GM12873 (cell line): Measurements from ENCODE around the gene GPR37.

Source experiments
- TF ChIP-seq, protein P1 (sequence below): IDR thresholded peaks from 2 replicates; pipeline ENCODE4 v1.5.1; 2012; ENCODE audit warnings: low read depth, mild to moderate bottlenecking, moderate library complexity, low read length, control low read depth; ENCODE audit not compliant: insufficient read depth; ENCODE audit errors: missing control alignments

Gene GPR37

DNA sequence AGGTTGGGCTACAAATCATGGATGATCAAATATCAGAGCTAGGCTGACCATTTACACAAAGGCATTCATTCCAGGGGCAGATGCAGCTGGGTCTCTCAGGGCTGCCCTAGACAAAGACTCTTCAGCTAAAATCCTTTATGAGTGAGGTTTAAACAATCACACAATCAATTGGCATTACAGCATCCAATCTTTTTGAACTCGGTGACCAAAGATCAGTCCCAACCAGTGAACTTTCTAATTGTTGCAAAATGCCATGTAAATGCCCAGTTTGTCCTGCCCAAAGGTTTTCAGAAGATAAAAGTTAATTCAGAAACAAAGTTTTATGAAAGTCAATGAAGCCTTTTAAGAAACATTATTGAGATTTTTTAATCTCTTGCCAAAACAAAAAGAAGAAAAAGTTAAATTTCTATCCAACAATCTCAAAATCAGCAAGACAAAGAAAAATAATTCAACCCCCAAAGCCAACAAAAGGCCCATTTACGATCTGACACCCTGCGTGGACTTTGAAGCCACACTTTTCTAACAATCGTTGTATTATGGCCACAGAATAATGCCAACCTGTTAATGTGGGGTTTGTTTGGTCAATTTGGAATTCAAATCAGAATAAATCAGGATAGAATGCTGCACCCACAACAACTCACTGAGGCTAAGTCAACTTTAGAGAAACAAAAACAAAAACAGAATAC, 40.9 kb downstream of the GPR37 start:
- TF ChIP-seq, protein P1, sequence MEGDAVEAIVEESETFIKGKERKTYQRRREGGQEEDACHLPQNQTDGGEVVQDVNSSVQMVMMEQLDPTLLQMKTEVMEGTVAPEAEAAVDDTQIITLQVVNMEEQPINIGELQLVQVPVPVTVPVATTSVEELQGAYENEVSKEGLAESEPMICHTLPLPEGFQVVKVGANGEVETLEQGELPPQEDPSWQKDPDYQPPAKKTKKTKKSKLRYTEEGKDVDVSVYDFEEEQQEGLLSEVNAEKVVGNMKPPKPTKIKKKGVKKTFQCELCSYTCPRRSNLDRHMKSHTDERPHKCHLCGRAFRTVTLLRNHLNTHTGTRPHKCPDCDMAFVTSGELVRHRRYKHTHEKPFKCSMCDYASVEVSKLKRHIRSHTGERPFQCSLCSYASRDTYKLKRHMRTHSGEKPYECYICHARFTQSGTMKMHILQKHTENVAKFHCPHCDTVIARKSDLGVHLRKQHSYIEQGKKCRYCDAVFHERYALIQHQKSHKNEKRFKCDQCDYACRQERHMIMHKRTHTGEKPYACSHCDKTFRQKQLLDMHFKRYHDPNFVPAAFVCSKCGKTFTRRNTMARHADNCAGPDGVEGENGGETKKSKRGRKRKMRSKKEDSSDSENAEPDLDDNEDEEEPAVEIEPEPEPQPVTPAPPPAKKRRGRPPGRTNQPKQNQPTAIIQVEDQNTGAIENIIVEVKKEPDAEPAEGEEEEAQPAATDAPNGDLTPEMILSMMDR = no peak

DNA sequence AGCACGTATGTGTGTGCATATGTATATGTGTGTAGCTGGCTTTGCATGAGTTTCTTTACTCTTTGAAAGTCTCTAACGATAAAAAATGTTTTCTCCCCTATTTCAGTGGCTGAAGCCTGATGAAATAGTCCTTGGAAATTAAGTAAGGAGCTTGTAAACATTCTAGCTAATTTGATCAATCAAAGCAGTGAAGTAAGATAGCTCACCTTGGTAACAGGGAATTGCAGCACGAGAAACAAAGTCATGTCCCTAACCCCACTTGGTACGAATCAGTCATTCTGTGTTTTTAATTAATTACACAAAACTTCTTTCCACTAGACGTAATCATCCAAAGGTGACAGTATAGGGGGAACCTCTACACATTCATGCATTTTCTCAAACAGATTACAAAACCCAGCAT, 41.5 kb downstream of the GPR37 start:
- TF ChIP-seq, protein P1 = no peak

DNA sequence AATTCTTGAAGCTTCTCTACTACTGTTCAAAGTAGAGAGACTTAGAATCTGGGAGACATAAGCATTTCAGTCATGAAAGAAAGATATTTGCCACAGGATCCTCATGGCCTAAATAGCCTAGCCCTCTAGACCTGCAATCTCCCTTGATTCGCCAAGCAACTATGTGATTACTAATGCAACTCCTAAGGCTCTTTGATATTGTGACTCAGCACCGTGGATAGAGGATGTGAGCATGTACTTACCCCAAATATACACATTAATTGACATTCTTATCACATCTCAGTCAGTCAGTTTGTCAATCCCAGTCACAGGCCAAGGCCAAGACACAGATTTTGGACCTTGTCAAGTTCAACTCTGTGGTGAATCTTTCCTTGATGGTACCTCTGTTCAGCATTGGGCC, 42.6 kb downstream of the GPR37 start:
- TF ChIP-seq, protein P1 = no peak

DNA sequence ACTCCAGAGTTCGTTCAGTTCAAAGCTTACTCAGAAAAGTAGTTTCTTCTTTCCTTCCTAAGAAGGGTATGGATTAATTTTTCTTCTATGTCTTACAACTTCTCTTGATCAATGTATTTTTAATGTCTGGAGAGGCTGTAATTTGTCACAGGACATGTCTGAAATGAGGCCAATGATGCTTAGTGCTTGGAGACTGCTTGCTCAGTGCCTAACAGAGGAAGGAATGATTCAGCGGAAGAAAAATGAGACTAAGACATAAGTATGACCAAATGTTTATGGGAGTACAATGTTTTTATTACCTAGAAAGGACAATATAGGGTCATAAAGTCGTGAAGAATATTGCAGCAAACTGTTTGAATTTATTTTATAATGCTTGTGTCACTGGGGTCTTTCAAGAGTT, 43.3 kb downstream of the GPR37 start:
- TF ChIP-seq, protein P1 = no peak

DNA sequence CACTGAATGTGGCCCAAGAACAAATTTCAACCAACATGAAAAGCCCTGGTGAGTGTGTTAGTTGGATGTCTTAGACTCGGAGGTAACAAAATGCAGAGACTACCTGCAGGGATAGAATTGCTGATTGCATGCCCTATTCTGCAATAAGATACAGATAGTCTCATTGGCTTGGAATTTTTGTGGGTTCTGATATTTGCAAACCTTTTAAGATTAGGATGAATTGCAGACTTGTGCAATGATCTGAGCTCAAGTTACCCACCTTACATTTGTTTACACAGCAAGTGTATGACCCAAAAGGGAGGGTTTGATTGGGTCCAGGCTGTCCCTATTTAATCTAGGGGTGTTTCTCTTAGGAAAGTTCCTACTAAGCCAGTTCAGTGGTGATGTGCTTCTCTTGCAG, 45.4 kb downstream of the GPR37 start:
- TF ChIP-seq, protein P1 = no peak

DNA sequence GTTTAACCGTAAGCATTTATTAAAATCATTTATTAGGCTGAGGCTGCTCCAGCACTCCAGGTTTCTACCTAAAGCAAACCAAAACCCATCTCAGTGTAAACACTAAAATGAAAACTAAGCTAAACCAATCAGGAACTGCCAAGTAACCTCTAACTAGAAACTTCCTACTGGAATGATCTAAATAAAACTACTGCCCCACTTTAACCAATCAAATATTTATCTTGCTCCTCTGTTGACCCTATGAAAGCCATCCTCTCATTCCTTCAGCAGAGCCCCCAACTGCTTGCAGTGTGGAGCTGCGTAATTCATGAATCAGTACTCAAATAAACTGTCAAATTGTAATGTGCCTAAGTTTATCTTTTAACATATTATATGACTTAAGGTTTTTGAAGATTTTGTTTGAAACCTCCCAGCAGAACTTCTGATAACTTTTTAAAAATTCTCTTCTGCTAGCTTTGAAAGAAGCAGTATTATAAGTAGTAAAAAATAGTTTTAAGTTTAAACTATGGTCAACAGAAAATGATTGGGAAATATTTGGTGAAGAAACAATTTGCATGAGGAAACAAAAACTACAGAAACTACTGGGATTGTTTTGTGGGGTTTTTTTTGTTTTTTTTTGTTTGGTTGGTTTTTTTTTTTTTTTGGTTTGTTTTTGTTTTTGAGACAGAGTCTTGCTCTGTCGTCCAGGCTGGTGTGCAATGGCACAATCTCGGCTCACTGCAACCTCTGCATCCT, 47.4 kb downstream of the GPR37 start:
- TF ChIP-seq, protein P1 = no peak

DNA sequence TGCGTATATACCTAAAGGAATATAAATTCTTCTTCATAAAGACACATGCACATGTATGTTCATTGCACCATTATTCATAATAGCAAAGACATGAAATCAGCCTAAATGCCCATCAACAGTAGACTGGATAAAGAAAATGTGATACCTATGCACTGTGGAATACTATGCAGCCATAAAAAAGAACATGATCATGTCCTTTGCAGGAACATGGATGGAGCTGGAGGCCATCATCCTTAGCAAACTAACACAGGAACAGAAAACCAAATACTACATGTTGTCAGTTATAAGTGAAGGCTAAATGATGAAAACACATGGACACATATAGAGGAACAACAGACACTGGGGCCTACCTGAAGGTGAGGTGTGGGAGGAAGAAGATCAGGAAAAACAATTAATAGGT, 48.7 kb downstream of the GPR37 start:
- TF ChIP-seq, protein P1 = no peak
